A549 (cell line): Measurements from ENCODE around the gene TAC3. TPM values are rescaled to one million over a fixed set of nuclear protein-coding genes. Genes with fewer than 3 reads are reported as not detected.
"Not testable (repeated sequence)": the region's sequence is repeated elsewhere in the genome, so short reads cannot be mapped to it uniquely, and the experiment has no call there.

ENCODE experiments used
- ATAC-seq, 2 experiments: fragments of 200-7000 bp in 1 of 2; fragments of >200 bp in 1 of 2; cut with Nextera tagmentation in 1 of 2; cut with Tn5 transposase in 1 of 2; 3 replicates each; pipeline versions ENCODE4 v1.8.0 to v1.9.1; 2018 to 2020; ENCODE audit warnings: mild to moderate bottlenecking in 1 of 2, moderate library complexity in 1 of 2
- CTCF ChIA-PET: fragments of 300-600 bp; sonication (Branson Sonifier 250); formaldehyde crosslinking; extraction: SDS; loops from one replicate; lab custom pipeline; 2021; ENCODE audit warnings: antibody characterized with exemption, inconsistent platforms; lab: Yijun Ruan, JAX
- POLR2A ChIA-PET: fragments of 350-600 bp; formaldehyde crosslinking; extraction: SDS; loops from one replicate; lab custom pipeline; 2021; ENCODE audit warnings: antibody characterized with exemption, inconsistent platforms; lab: Yijun Ruan, JAX
- DNase-seq, 2 experiments: peaks; one replicate each; pipeline versions ENCODE4 v3.0.0 to v3.0.0-alpha.2; 2011 to 2016; ENCODE audit warnings: low read depth in 1 of 2, low spot score in 1 of 2
- FAIRE-seq: peaks from 2 replicates; lab custom pipeline; 2011; peaks lifted over from hg19 to GRCh38; lab: Jason Lieb, UNC
- H3K27ac ChIP-seq, 2 experiments: fragments of >200 bp; sonication (Bioruptor Twin); formaldehyde crosslinking; 3 replicates each; pipeline ENCODE4 v1.5.1; 2016 to 2017
- H3K4me1 ChIP-seq: fragments of >200 bp; sonication (Bioruptor Twin); formaldehyde crosslinking; 3 replicates; pipeline ENCODE4 v1.6.1; 2016
- H3K4me2 ChIP-seq: fragments of >200 bp; sonication (Bioruptor Twin); formaldehyde crosslinking; 3 replicates; pipeline ENCODE4 v1.6.1; 2016
- H3K4me3 ChIP-seq: fragments of >200 bp; sonication (Bioruptor Twin); formaldehyde crosslinking; 3 replicates; pipeline ENCODE4 v1.5.1; 2016
- H3K9me3 ChIP-seq: fragments of >200 bp; sonication (Bioruptor Twin); formaldehyde crosslinking; 3 replicates; pipeline ENCODE4 v1.6.1; 2016
- CHD4 ChIP-seq: fragments of 200-600 bp; sonication (generic); IDR thresholded peaks from 2 replicates; pipeline ENCODE4 v1.6.1; 2016; ENCODE audit warnings: antibody characterized with exemption, mild to moderate bottlenecking, borderline replicate concordance
- EHF ChIP-seq: fragments of 250-450 bp; sonication (Bioruptor Pico); IDR thresholded peaks from 2 replicates; pipeline ENCODE4 v1.5.0; 2020; ENCODE audit warnings: mild to moderate bottlenecking
- ESRRA ChIP-seq: fragments of 150-350 bp; IDR thresholded peaks from 2 replicates; pipeline ENCODE4 v1.6.1; 2014; ENCODE audit warnings: mild to moderate bottlenecking, low read length, borderline replicate concordance
- FOSL2 ChIP-seq, 2 experiments: fragments of 450-650 bp in 1 of 2; fragments of >200 bp in 1 of 2; sonication (Bioruptor Twin) in 1 of 2; formaldehyde crosslinking; IDR thresholded peaks; 2 replicates each; pipeline versions ENCODE4 v1.5.0 to v1.6.1; 2016 to 2020; ENCODE audit warnings: mild to moderate bottlenecking in 1 of 2, moderate library complexity in 1 of 2
- HEYL ChIP-seq: fragments of 250-450 bp; sonication (Bioruptor Pico); IDR thresholded peaks from 2 replicates; pipeline ENCODE4 v1.8.0; 2021; ENCODE audit warnings: mild to moderate bottlenecking, moderate library complexity
- KDM1A ChIP-seq: fragments of 200-600 bp; sonication (generic); IDR thresholded peaks from 2 replicates; pipeline ENCODE4 v1.6.1; 2016; ENCODE audit warnings: low read depth, mild to moderate bottlenecking
- NFE2L2 ChIP-seq: fragments of 150-350 bp; conservative IDR thresholded peaks from 2 replicates; pipeline ENCODE4 v1.6.1; 2014; ENCODE audit warnings: low read length
- PHF8 ChIP-seq: fragments of 200-600 bp; sonication (generic); IDR thresholded peaks from 2 replicates; pipeline ENCODE4 v1.6.1; 2016; ENCODE audit warnings: low read depth, mild to moderate bottlenecking, antibody characterized with exemption, moderate library complexity, borderline replicate concordance
- POLR2AphosphoS2 ChIP-seq: conservative IDR thresholded peaks from 2 replicates; pipeline ENCODE4 v1.6.1; 2012; ENCODE audit warnings: low read length, improper control_type of control experiment, inconsistent platforms
- RARB ChIP-seq: fragments of 250-450 bp; sonication (Bioruptor Pico); IDR thresholded peaks from 2 replicates; pipeline ENCODE4 v1.8.0; 2021; ENCODE audit warnings: mild to moderate bottlenecking, moderate library complexity
- RFX5 ChIP-seq: fragments of 450-650 bp; IDR thresholded peaks from 2 replicates; pipeline ENCODE4 v1.7.1; 2014; ENCODE audit warnings: antibody characterized with exemption, mild to moderate bottlenecking, moderate library complexity
- ZC3H11A ChIP-seq: fragments of 450-650 bp; IDR thresholded peaks from 2 replicates; pipeline ENCODE4 v1.6.1; 2014; ENCODE audit warnings: antibody characterized with exemption, mild to moderate bottlenecking
- ZNF302 ChIP-seq: fragments of 250-450 bp; sonication (Bioruptor Pico); IDR thresholded peaks from 2 replicates; pipeline ENCODE4 v1.9.0; 2021; ENCODE audit warnings: inconsistent platforms, mild to moderate bottlenecking, moderate library complexity
- WGBS: methylation state at CpG from one replicate; pipeline ENCODE4 v1.1.6; 2017; ENCODE audit errors: missing lambda C conversion rate; 5-methylcytosine and 5-hydroxymethylcytosine counted together
- polyA plus RNA-seq, 4 experiments: library from polyadenylated mRNA; depleted of rRNA in 3 of 4; stranded (reverse); fragments of >200 nt; fragmentation: RNase III in 1 of 4; extraction: RNeasy Plus Mini Kit Qiagen cat#74134 plus additional on column Dnase treatment in 1 of 4; gene quantifications; 2 replicates in 3 of 4; 3 replicates in 1 of 4; pipeline ENCODE4 v1.2.3, GENCODE V29; 2011 to 2017
- TF ChIP-seq, protein P1 (sequence below): fragments of >200 bp; sonication (Bioruptor Twin); formaldehyde crosslinking; IDR thresholded peaks from 3 replicates; pipeline ENCODE4 v1.6.1; 2016
- TF ChIP-seq, protein P2 (sequence below): fragments of 250-450 bp; sonication (Bioruptor Pico); IDR thresholded peaks from 2 replicates; pipeline ENCODE4 v1.5.0; 2020; ENCODE audit warnings: low read depth, mild to moderate bottlenecking, moderate library complexity
- TF ChIP-seq, protein P3 (sequence below): fragments of >200 bp; sonication (Bioruptor Twin); formaldehyde crosslinking; IDR thresholded peaks from 2 replicates; pipeline ENCODE4 v1.6.1; 2016
- TF ChIP-seq, protein P4 (sequence below): IDR thresholded peaks from 2 replicates; pipeline ENCODE4 v1.6.1; 2012

Gene TAC3
- polyA plus RNA-seq, 2 of the 4 experiments (the other 2 are of a cell fraction) = 0.16 TPM; not detected in 1

DNA sequence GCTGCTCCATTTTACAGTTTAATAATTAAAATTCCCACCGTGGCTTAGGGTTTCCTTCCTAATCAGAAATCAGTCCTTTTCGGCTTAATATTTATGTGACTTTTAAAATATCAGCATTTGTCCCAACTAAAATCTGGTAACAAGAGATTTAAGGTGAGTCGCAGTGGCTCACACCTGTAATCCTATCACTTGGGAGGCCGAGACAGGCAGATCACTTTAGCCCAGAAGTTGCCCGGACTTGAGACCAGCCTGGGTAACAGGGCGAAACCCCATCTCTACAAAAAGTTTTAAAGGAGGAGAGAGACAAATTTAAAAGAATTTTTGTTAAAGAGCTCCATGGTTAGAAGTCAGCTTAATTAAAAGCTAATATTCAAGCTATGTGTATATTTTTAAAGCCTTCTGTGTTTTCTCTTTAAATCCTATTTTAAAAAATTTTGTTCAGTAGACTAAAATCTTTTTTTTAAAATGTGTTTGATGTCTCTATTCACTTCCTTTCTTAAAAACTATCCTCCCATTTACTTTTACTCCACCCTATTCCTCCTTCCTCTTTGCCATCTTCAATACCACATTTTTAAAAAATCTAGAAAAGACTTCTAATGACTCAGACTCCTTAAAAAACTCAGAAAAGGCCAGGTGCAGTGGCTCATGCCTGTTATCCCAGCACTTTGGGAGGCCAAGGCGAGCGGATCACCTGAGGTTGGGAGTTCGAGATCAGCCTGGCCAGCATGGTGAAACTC is 3.8 kb upstream of the TAC3 start (continued):
- TF ChIP-seq, protein P1, sequence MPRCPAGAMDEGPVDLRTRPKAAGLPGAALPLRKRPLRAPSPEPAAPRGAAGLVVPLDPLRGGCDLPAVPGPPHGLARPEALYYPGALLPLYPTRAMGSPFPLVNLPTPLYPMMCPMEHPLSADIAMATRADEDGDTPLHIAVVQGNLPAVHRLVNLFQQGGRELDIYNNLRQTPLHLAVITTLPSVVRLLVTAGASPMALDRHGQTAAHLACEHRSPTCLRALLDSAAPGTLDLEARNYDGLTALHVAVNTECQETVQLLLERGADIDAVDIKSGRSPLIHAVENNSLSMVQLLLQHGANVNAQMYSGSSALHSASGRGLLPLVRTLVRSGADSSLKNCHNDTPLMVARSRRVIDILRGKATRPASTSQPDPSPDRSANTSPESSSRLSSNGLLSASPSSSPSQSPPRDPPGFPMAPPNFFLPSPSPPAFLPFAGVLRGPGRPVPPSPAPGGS = no peak
- TF ChIP-seq, protein P2, sequence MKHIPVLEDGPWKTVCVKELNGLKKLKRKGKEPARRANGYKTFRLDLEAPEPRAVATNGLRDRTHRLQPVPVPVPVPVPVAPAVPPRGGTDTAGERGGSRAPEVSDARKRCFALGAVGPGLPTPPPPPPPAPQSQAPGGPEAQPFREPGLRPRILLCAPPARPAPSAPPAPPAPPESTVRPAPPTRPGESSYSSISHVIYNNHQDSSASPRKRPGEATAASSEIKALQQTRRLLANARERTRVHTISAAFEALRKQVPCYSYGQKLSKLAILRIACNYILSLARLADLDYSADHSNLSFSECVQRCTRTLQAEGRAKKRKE (CRISPR knock-in tag) = no peak
- TF ChIP-seq, protein P3, sequence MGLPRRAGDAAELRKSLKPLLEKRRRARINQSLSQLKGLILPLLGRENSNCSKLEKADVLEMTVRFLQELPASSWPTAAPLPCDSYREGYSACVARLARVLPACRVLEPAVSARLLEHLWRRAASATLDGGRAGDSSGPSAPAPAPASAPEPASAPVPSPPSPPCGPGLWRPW = no peak

DNA sequence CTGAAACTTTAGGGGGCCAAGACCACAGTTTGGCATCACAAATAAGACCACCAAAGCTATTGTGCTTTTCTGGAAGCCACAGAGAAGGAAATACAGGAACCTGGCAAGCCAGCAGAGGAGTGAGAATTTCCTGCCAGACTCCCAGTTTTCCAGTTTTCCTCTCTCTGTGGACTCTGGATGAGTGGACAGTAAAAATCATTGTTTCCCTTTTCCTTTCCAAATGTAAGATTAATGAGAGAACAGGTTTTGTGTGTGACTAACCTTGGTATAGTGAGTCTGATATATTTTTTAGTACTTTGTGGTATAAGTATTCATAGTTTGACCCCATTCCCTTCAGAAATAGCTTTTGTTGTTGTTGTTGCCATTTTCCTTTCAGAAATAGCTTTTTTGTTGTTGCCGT is 2.6 kb upstream of the TAC3 start:
- no peak for FAIRE-seq
- WGBS = 88% methylated on average over 1 of the region's 1 CpG
- POLR2A ChIA-PET = no interaction called here

DNA sequence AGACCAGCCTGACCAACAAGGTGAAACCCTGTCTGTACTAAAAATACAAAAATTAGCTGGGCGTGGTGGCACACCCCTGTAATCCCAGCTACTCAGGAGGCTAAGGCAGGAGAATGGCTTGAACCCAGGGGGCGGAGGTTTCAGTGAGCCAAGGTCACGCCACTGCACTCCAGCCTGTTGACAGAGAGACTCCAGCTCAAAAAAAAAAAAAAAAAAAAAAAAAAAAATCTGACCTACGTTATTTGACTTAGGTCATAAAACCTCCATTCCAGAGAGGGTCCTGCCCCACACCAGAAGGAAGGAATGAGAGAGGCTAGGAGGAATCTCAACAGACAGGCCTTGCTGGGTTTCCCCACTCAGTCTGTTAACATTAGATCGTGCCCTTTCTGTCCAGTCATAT is 2.0 kb upstream of the TAC3 start:
- not testable (repeated sequence) for FAIRE-seq, H3K4me2 ChIP-seq, ATAC-seq, H3K9me3 ChIP-seq, H3K4me1 ChIP-seq, H3K27ac ChIP-seq, DNase-seq, H3K4me3 ChIP-seq
- CTCF ChIA-PET = interaction anchor here (0.6 to 3.8 kb wide), 9 partner anchors 9 to 505 kb away, joined by 4 to 25 read pairs (median 9); no protein-coding TSS in a partner anchor
- 74% methylated on average over 5 of the region's 5 CpGs for WGBS
- POLR2A ChIA-PET = interaction anchor here (0.6 kb wide), 1 partner anchor 27 kb away, joined by 3 read pairs; no protein-coding TSS in a partner anchor

More for the DNA sequence above, 2.6 kb upstream of the TAC3 start:
- ATAC-seq = no peak
- no peaks in the 10 kb centered on the region for H3K9me3 ChIP-seq
- TF ChIP-seq EHF (CRISPR knock-in tag) (no peak), RARB (CRISPR knock-in tag) (no peak), ZC3H11A (no peak), NFE2L2 (no peak), ESRRA (no peak), POLR2AphosphoS2 (no peak)
- TF ChIP-seq, all 56 proteins: peak for 0
- no peak overlapping the region for H3K27ac ChIP-seq
- no peaks in the 10 kb centered on the region for H3K4me1 ChIP-seq
- no peak overlapping the region for H3K4me2 ChIP-seq
- no peak for DNase-seq
- no peak overlapping the region for H3K4me3 ChIP-seq
- CTCF ChIA-PET = interaction anchor here (0.8 to 3.8 kb wide), 10 partner anchors 10 to 105 kb away, joined by 3 to 25 read pairs (median 8); partner anchors contain the start of gene ZBTB39

DNA sequence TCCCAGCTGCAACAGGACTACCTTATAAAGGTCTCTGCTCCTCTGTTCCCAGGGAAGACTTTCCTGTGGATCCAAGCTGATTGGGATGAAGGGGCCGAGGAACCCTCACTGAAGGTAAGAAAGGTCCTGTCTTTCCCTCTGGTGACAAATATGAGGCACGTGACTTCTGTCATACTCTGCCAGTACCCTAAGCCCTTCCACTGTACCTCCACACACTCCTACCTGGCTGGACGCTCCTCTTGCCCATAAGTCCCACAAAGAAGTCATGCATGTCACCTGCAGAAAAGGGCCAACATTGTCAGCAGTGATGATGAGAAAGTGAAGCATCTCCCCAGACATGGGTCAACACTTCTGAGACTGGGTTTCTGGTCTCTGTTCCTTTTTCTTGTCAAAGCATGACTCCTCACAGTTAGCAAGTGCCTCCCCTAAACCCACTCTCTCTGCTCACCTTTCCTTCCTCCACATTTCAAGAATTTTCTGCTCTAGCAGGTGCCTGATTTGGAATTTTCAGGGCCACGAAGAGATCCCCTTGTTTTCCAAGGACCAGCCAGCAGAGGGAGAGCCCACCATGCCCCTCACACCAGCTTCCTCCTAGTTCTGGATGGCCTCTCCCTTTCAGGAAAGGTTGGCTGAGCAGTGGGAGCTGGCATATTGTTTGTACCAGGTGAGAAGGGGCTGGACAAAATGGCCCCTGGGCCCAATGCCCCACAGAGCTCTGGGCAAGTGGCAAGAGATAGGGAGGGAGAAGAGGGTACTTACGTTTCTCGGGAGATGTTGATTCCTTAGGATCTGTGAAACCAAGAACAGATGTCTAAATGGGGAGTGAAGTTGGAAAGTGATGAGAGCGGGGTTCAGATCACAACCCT is 3.5 kb downstream of the TAC3 start:
- ChIA-PET CTCF (interaction anchor here (0.5 to 3.4 kb wide), 10 partner anchors 9 to 173 kb away, joined by 3 to 31 read pairs (median 4); no protein-coding TSS in a partner anchor), POLR2A (no interaction called here)
- ATAC-seq (no peak), DNase-seq (no peak), FAIRE-seq (no peak)
- Histone ChIP-seq H3K9me3 (no peaks in the 10 kb centered on the region), H3K4me2 (no peak overlapping the region), H3K27ac (no peak overlapping the region), H3K4me3 (no peak overlapping the region), H3K4me1 (peaks cover 15% of the 10 kb centered on the region)
- WGBS = 47% methylated on average over 7 of the region's 7 CpGs
- TF ChIP-seq HEYL (CRISPR knock-in tag) = no peak
- TF ChIP-seq, protein P3 = no peak
- no peak for TF ChIP-seq PHF8
- TF ChIP-seq KDM1A = no peak
- TF ChIP-seq POLR2AphosphoS2 = no peak
- TF ChIP-seq CHD4 = no peak
- TF ChIP-seq, protein P4, sequence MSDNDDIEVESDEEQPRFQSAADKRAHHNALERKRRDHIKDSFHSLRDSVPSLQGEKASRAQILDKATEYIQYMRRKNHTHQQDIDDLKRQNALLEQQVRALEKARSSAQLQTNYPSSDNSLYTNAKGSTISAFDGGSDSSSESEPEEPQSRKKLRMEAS = no peak
- TF ChIP-seq ZNF302 (CRISPR knock-in tag) = no peak
- TF ChIP-seq NFE2L2 = no peak
- no peak for TF ChIP-seq RFX5
- no peak for TF ChIP-seq EHF (CRISPR knock-in tag)
- TF ChIP-seq FOSL2 (IDR thresholded peaks at IDR 0.05) = no peak
- TF ChIP-seq FOSL2 (CRISPR knock-in tag; IDR thresholded peaks at IDR 0.05) = no peak
- TF ChIP-seq ESRRA = no peak
